ENCODE measurements around the gene ADGRL3.

DNA sequence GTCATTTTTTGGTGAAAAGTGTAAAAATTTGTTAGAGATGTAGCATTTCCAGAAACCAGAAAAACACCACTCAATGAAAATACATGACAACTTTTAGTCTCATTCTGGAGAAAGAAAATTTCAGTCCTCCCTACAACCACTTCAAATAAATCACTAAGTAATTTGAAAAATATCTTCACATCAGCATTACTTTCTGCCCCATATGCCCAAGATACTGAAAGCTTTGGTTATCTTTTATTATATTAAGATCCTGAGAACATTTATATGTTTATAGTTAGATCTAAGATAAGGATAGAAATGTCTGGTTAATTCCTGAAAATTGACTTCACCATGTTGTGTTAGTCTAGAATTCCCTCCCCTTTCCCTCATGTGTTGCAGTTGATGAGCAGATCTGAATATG, 119.0 kb downstream of the ADGRL3 start:
- TF ChIP-seq POLR2AphosphoS5 (IDR thresholded peaks at IDR 0.05) (no peak), EP300 (IDR thresholded peaks at IDR 0.05; ENCODE audit: low read depth) (no peak)
- TF ChIP-seq, protein P1, sequence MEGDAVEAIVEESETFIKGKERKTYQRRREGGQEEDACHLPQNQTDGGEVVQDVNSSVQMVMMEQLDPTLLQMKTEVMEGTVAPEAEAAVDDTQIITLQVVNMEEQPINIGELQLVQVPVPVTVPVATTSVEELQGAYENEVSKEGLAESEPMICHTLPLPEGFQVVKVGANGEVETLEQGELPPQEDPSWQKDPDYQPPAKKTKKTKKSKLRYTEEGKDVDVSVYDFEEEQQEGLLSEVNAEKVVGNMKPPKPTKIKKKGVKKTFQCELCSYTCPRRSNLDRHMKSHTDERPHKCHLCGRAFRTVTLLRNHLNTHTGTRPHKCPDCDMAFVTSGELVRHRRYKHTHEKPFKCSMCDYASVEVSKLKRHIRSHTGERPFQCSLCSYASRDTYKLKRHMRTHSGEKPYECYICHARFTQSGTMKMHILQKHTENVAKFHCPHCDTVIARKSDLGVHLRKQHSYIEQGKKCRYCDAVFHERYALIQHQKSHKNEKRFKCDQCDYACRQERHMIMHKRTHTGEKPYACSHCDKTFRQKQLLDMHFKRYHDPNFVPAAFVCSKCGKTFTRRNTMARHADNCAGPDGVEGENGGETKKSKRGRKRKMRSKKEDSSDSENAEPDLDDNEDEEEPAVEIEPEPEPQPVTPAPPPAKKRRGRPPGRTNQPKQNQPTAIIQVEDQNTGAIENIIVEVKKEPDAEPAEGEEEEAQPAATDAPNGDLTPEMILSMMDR (IDR thresholded peaks at IDR 0.05) = no peak

Measured in transverse colon (tissue), 4 donors.